Measurements from ENCODE around the gene TP63.

The TP63 gene

DNA sequence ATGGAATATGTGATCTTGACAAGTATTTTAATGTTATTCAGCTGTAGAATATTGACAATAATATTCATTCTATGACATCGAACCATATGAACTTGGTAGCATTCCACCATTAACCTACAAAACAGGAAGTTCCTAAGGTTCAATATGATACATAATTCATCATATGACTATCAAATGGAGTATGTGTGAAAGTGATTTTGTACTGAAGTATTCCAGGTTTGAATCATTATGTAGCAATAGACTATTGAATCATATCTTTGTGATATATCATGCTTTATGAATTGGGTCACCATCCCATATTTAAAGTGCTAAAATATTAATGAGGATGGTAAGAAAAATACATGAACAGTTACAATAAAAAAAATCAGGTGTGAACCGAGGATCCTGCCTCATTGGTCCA lies 95.1 kb downstream of the TP63 start:
- H3K4me3 ChIP-seq (replicated peaks in 1 of 2; ENCODE audit: low read depth in 2 of 2, low read length in 2 of 2) = no peak overlapping the region
- TF ChIP-seq, protein P1, sequence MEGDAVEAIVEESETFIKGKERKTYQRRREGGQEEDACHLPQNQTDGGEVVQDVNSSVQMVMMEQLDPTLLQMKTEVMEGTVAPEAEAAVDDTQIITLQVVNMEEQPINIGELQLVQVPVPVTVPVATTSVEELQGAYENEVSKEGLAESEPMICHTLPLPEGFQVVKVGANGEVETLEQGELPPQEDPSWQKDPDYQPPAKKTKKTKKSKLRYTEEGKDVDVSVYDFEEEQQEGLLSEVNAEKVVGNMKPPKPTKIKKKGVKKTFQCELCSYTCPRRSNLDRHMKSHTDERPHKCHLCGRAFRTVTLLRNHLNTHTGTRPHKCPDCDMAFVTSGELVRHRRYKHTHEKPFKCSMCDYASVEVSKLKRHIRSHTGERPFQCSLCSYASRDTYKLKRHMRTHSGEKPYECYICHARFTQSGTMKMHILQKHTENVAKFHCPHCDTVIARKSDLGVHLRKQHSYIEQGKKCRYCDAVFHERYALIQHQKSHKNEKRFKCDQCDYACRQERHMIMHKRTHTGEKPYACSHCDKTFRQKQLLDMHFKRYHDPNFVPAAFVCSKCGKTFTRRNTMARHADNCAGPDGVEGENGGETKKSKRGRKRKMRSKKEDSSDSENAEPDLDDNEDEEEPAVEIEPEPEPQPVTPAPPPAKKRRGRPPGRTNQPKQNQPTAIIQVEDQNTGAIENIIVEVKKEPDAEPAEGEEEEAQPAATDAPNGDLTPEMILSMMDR (IDR thresholded peaks at IDR 0.05; ENCODE audit: low read depth, low read length) = no peak
- peak in 1 of 2 donors; percentile 59 for DNase-seq (ENCODE audit: low read depth in 2 of 2)

DNA sequence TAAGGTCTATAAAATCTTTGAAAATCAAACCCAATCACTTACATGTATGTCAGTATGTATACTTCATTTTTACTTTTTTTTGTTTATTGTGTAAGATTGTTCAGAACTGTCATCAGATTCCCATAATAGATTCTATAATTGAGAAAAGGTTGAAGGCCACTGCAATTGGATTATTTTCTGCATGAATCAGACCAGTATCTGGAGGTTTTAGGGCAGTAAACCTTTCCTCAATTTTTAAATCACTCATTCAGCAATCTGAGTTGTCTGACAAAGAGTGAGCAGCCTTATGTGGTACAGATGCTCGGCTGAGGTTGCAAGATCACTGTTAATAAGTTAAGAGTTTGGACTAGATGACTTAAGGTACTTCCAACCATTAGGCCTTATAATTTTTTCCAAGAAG lies 96.0 kb downstream of the TP63 start:
- TF ChIP-seq, protein P1 (IDR thresholded peaks at IDR 0.05; ENCODE audit: low read depth, low read length) = no peak
- DNase-seq (ENCODE audit: low read depth in 2 of 2) = no peak
- H3K4me3 ChIP-seq (replicated peaks in 1 of 2; ENCODE audit: low read depth in 2 of 2, low read length in 2 of 2) = no peak overlapping the region

GRCh38 chr3:189727898-189728297 lies 96.7 kb downstream of the TP63 start:
- TF ChIP-seq, protein P1 (IDR thresholded peaks at IDR 0.05; ENCODE audit: low read depth, low read length) = no peak
- H3K4me3 ChIP-seq (replicated peaks in 1 of 2; ENCODE audit: low read depth in 2 of 2, low read length in 2 of 2) = no peak overlapping the region
- peak; percentile 55 to 73 for DNase-seq (ENCODE audit: low read depth in 2 of 2)

DNA sequence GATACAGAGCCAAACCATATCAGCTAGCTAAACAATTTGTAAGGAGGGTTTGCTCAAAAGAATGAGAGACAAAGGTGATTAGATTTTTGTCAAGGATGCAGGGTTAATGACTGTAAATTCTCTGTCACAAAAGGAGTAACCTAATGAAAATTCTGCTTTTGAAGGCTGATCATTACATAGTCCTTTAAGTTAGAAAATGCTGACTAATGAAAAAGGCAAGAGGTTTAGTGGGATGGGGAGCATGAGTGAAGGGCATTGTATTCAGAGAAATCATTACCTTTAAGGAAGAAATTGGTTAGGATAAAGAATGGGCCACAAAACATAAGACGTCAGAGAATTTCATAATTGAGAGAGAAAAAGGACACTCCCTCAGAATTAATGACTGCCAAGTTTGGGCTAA lies 97.7 kb downstream of the TP63 start:
- DNase-seq (ENCODE audit: low read depth in 2 of 2) = no peak
- TF ChIP-seq, protein P1 (IDR thresholded peaks at IDR 0.05; ENCODE audit: low read depth, low read length) = no peak
- H3K4me3 ChIP-seq (replicated peaks in 1 of 2; ENCODE audit: low read depth in 2 of 2, low read length in 2 of 2) = no peak overlapping the region

- TF ChIP-seq, protein P1 (IDR thresholded peaks at IDR 0.05; ENCODE audit: low read depth, low read length) = no peak
- H3K4me3 ChIP-seq (replicated peaks in 1 of 2; ENCODE audit: low read depth in 2 of 2, low read length in 2 of 2) = no peak overlapping the region
- no peak for DNase-seq (ENCODE audit: low read depth in 2 of 2)
These were observed 102.9 kb downstream of the TP63 start for GRCh38 chr3:189734061-189734460.

- TF ChIP-seq, protein P1 (IDR thresholded peaks at IDR 0.05; ENCODE audit: low read depth, low read length) = no peak
- no peak for DNase-seq (ENCODE audit: low read depth in 2 of 2)
- no peak overlapping the region for H3K4me3 ChIP-seq (replicated peaks in 1 of 2; ENCODE audit: low read depth in 2 of 2, low read length in 2 of 2)
These were observed 104.7 kb downstream of the TP63 start for GRCh38 chr3:189735913-189736312.

- TF ChIP-seq, protein P1 (IDR thresholded peaks at IDR 0.05; ENCODE audit: low read depth, low read length) = no peak
These were observed 105.9 kb downstream of the TP63 start for GRCh38 chr3:189737071-189737470.

More at GRCh38 chr3:189737071-189737470, 105.9 kb downstream of the TP63 start:
- H3K4me3 ChIP-seq (replicated peaks in 1 of 2; ENCODE audit: low read depth in 2 of 2, low read length in 2 of 2) = no peak overlapping the region
- DNase-seq (ENCODE audit: low read depth in 2 of 2) = no peak

Measured in cardiac fibroblast (primary cell).